K562 (cell line): ENCODE data around the gene SNRNP48. TPM values are rescaled to one million over a fixed set of nuclear protein-coding genes. Genes with fewer than 3 reads are reported as not detected.

Experiments
- CBX8 ChIP-seq: fragments of 200-600 bp; sonication (generic); IDR thresholded peaks from 2 replicates; pipeline ENCODE4 v1.6.1; 2012; ENCODE audit warnings: borderline replicate concordance, mixed run types, low read depth, mild to moderate bottlenecking, moderate library complexity, mixed read lengths, low read length, control low read depth, inconsistent platforms; ENCODE audit not compliant: poor library complexity, severe bottlenecking; ENCODE audit errors: extremely low read depth
- FOXK2 ChIP-seq, 2 experiments: fragments of 450-650 bp; IDR thresholded peaks in 1 of 2; conservative IDR thresholded peaks in 1 of 2; 2 replicates each; pipeline ENCODE4 v1.6.1; 2016; ENCODE audit warnings: low read depth in 2 of 2, mild to moderate bottlenecking in 1 of 2
- HMG20B ChIP-seq: fragments of 250-450 bp; sonication (Bioruptor Pico); IDR thresholded peaks from 2 replicates; pipeline ENCODE4 v1.5.0; 2021; ENCODE audit warnings: mild to moderate bottlenecking
- JUND ChIP-seq, 2 experiments: IDR thresholded peaks; 2 replicates in 1 of 2; 3 replicates in 1 of 2; pipeline ENCODE4 v1.6.1; 2011; ENCODE audit warnings: borderline replicate concordance in 2 of 2, low read depth in 2 of 2, low read length in 2 of 2, improper control_type of control experiment in 1 of 2, missing biosample characterization in 1 of 2, missing genetic modification characterization in 1 of 2, missing genetic modification reagents in 1 of 2
- NCOA1 ChIP-seq: fragments of 450-650 bp; IDR thresholded peaks from 2 replicates; pipeline ENCODE4 v1.6.1; 2016; ENCODE audit warnings: low read depth
- PCBP1 ChIP-seq: fragments of 200-400 bp; formaldehyde crosslinking; IDR thresholded peaks from 2 replicates; pipeline ENCODE4 v1.6.1; 2018; ENCODE audit warnings: mild to moderate bottlenecking, low read depth, low read length; ENCODE audit not compliant: poor library complexity, severe bottlenecking
- PPARD ChIP-seq: fragments of 250-450 bp; sonication (Bioruptor Pico); IDR thresholded peaks from 2 replicates; pipeline ENCODE4 v1.8.0; 2022; ENCODE audit warnings: inconsistent platforms, mild to moderate bottlenecking, moderate library complexity
- SRF ChIP-seq, 2 experiments: fragments of 250-450, 450-650 bp in 1 of 2; sonication (Bioruptor Pico) in 1 of 2; sonication (generic) in 1 of 2; formaldehyde crosslinking; IDR thresholded peaks; 2 replicates each; pipeline versions ENCODE4 v1.5.0 to v1.5.1; 2020 to 2022; ENCODE audit warnings: mild to moderate bottlenecking in 1 of 2, missing genetic modification reagents in 1 of 2
- ZFPM2 ChIP-seq: fragments of 250-450 bp; sonication (Bioruptor Pico); IDR thresholded peaks from 2 replicates; pipeline ENCODE4 v1.5.1; 2022; ENCODE audit warnings: mild to moderate bottlenecking
- ZNF12 ChIP-seq: sonication (generic); formaldehyde crosslinking; IDR thresholded peaks from 2 replicates; pipeline ENCODE4 v1.4.0; 2020; ENCODE audit warnings: mild to moderate bottlenecking, missing genetic modification reagents
- polyA plus RNA-seq, 8 experiments: library from polyadenylated mRNA; depleted of rRNA in 4 of 8; stranded (reverse) in 5 of 8; unstranded in 3 of 8; fragments of >200 nt; fragmentation: Nextera tagmentation in 2 of 8; fragmentation: Illumina TruSeq in 1 of 8; extraction: Ambion mirVana in 2 of 8; extraction: Trizol in 1 of 8; gene quantifications; 2 replicates each; pipeline versions ENCODE4 v1.2.1 to v1.2.3, GENCODE V29; 2011 to 2014; ENCODE audit warnings: inconsistent platforms in 1 of 8, missing spikeins in 1 of 8
- total RNA-seq, 7 experiments: library from RNA; depleted of rRNA in 6 of 7; stranded (reverse); fragments of >200 nt in 6 of 7; fragmentation: Illumina TruSeq in 2 of 7; extraction: Trizol in 2 of 7; gene quantifications; 2 replicates each; pipeline versions ENCODE4 v1.2.1 to v1.2.3, GENCODE V29; 2011 to 2021; ENCODE audit warnings: low replicate concordance in 1 of 7
- TF ChIP-seq, protein P1 (sequence below): fragments of 250-450 bp; sonication (Bioruptor Pico); IDR thresholded peaks from 2 replicates; pipeline ENCODE4 v1.4.0; 2020; ENCODE audit warnings: mild to moderate bottlenecking
- TF ChIP-seq, protein P2 (sequence below): fragments of 250-450 bp; sonication (Bioruptor Pico); IDR thresholded peaks from 2 replicates; pipeline ENCODE4 v1.5.0; 2021; ENCODE audit warnings: mild to moderate bottlenecking, borderline replicate concordance
- TF ChIP-seq, protein P3 (sequence below): fragments of 250-450 bp; sonication (Bioruptor Pico); IDR thresholded peaks from 2 replicates; pipeline ENCODE4 v1.4.0; 2020; ENCODE audit warnings: mild to moderate bottlenecking, moderate library complexity
- TF ChIP-seq, protein P4 (sequence below): fragments of 200-800 bp; sonication (Bioruptor generic); IDR thresholded peaks from 2 replicates; pipeline ENCODE4 v1.6.1; 2017; ENCODE audit warnings: missing genetic modification characterization, missing compliant biosample characterization
- TF ChIP-seq, protein P5 (sequence below): sonication (generic); formaldehyde crosslinking; IDR thresholded peaks from 2 replicates; pipeline ENCODE4 v1.8.1; 2023; ENCODE audit warnings: mild to moderate bottlenecking, missing genetic modification reagents

SNRNP48 gene
- total and polyA plus RNA-seq, 9 of the 15 experiments (the other 6 are each of a cell fraction or from before 2014, with no cell fraction given): 6.2 to 32.9 (median 18.6) TPM

DNA sequence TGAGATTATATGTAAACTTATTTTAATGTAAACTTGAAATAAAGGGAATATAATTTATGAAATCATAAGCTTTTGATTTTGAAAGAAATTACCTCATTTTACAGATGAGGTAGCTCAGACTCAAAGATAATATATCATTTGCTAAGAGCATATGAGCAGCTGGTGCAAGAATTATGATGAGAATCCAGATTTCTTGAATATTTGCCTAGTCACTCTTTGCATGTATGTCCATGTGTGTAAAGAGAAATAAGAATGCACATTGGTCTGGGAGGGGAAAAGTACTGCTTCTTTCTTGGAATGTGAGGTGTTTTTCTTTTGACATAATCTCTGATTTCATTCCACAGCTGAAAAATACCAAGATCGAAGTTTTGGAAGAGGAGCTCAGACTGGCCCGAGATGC, 11.1 kb upstream of the SNRNP48 start (continued):
- no peak for TF ChIP-seq HMG20B (CRISPR knock-in tag)
- TF ChIP-seq CBX8: no peak
- TF ChIP-seq SRF (CRISPR knock-in tag; IDR thresholded peaks at IDR 0.05): no peak
- no peak for TF ChIP-seq ZFPM2 (CRISPR knock-in tag)
- TF ChIP-seq, protein P1, sequence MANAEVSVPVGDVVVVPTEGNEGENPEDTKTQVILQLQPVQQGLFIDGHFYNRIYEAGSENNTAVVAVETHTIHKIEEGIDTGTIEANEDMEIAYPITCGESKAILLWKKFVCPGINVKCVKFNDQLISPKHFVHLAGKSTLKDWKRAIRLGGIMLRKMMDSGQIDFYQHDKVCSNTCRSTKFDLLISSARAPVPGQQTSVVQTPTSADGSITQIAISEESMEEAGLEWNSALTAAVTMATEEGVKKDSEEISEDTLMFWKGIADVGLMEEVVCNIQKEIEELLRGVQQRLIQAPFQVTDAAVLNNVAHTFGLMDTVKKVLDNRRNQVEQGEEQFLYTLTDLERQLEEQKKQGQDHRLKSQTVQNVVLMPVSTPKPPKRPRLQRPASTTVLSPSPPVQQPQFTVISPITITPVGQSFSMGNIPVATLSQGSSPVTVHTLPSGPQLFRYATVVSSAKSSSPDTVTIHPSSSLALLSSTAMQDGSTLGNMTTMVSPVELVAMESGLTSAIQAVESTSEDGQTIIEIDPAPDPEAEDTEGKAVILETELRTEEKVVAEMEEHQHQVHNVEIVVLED (CRISPR knock-in tag): no peak
- TF ChIP-seq, protein P2, sequence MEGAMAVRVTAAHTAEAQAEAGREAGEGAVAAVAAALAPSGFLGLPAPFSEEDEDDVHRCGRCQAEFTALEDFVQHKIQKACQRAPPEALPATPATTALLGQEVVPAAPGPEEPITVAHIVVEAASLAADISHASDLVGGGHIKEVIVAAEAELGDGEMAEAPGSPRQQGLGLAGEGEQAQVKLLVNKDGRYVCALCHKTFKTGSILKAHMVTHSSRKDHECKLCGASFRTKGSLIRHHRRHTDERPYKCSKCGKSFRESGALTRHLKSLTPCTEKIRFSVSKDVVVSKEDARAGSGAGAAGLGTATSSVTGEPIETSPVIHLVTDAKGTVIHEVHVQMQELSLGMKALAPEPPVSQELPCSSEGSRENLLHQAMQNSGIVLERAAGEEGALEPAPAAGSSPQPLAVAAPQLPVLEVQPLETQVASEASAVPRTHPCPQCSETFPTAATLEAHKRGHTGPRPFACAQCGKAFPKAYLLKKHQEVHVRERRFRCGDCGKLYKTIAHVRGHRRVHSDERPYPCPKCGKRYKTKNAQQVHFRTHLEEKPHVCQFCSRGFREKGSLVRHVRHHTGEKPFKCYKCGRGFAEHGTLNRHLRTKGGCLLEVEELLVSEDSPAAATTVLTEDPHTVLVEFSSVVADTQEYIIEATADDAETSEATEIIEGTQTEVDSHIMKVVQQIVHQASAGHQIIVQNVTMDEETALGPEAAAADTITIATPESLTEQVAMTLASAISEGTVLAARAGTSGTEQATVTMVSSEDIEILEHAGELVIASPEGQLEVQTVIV: no peak
- TF ChIP-seq, protein P3, sequence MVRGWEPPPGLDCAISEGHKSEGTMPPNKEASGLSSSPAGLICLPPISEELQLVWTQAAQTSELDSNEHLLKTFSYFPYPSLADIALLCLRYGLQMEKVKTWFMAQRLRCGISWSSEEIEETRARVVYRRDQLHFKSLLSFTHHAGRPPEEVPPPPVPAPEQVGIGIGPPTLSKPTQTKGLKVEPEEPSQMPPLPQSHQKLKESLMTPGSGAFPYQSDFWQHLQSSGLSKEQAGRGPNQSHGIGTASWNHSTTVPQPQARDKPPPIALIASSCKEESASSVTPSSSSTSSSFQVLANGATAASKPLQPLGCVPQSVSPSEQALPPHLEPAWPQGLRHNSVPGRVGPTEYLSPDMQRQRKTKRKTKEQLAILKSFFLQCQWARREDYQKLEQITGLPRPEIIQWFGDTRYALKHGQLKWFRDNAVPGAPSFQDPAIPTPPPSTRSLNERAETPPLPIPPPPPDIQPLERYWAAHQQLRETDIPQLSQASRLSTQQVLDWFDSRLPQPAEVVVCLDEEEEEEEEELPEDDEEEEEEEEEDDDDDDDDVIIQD (CRISPR knock-in tag): no peak
- no peak for TF ChIP-seq PCBP1
- no peak for TF ChIP-seq ZNF12 (CRISPR knock-in tag)
- TF ChIP-seq NCOA1: no peak
- TF ChIP-seq, protein P4, sequence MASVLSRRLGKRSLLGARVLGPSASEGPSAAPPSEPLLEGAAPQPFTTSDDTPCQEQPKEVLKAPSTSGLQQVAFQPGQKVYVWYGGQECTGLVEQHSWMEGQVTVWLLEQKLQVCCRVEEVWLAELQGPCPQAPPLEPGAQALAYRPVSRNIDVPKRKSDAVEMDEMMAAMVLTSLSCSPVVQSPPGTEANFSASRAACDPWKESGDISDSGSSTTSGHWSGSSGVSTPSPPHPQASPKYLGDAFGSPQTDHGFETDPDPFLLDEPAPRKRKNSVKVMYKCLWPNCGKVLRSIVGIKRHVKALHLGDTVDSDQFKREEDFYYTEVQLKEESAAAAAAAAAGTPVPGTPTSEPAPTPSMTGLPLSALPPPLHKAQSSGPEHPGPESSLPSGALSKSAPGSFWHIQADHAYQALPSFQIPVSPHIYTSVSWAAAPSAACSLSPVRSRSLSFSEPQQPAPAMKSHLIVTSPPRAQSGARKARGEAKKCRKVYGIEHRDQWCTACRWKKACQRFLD (CRISPR knock-in tag): no peak
- TF ChIP-seq JUND (IDR thresholded peaks at IDR 0.05; ENCODE audit: borderline replicate concordance, low read depth, low read length): no peak
- TF ChIP-seq JUND (tag; IDR thresholded peaks at IDR 0.05; ENCODE audit: borderline replicate concordance, low read depth, low read length): no peak
- no peak for TF ChIP-seq FOXK2 (conservative IDR thresholded peaks at IDR 0.05 in 1 of 2, IDR thresholded peaks at IDR 0.05 in 1 of 2; ENCODE audit: low read depth in 2 of 2)
- TF ChIP-seq, protein P5, sequence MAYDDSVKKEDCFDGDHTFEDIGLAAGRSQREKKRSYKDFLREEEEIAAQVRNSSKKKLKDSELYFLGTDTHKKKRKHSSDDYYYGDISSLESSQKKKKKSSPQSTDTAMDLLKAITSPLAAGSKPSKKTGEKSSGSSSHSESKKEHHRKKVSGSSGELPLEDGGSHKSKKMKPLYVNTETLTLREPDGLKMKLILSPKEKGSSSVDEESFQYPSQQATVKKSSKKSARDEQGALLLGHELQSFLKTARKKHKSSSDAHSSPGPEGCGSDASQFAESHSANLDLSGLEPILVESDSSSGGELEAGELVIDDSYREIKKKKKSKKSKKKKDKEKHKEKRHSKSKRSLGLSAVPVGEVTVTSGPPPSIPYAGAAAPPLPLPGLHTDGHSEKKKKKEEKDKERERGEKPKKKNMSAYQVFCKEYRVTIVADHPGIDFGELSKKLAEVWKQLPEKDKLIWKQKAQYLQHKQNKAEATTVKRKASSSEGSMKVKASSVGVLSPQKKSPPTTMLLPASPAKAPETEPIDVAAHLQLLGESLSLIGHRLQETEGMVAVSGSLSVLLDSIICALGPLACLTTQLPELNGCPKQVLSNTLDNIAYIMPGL: no peak
- no peak for TF ChIP-seq PPARD (CRISPR knock-in tag)
